ENCODE data around the gene S100A4. TPM values are rescaled to one million over a fixed set of nuclear protein-coding genes. Genes with fewer than 3 reads are reported as not detected.

The S100A4 gene
- 5.8 and 7.9 TPM in 2 replicates for total RNA-seq

GRCh38 chr1:153545067-153546055 is at the start of gene S100A4:
S100A4 (minus strand) TSS chr1:153545806; CDS start chr1:153544794, 1,012 bp downstream.

GRCh38 chr1:153565529-153566374 is 20.1 kb upstream of the S100A4 start, which contains the start of gene S100A2:
S100A2 (minus strand) TSS chr1:153565844; CDS start chr1:153563877, 1,967 bp downstream.

GRCh38 chr1:153548722-153549688 is 3.4 kb upstream of the S100A4 start, which contains the start of gene S100A3:
S100A3 (minus strand) TSS chr1:153549258; CDS start chr1:153548485, 773 bp downstream.

GRCh38 chr1:153540394-153541361 is 4.9 kb downstream of the S100A4 start, which contains the start of gene S100A5:
S100A5 (minus strand) TSS chr1:153540934; CDS start chr1:153540191, 743 bp downstream.

GRCh38 chr1:153535242-153536011 is 10.2 kb downstream of the S100A4 start, which contains the start of gene S100A6:
S100A6 (minus strand) TSS chr1:153535991; CDS start chr1:153535339, 652 bp downstream.

Other genes with a start within 250 kb of the S100A4 start
- gene PGLYRP3, start 232.9 kb downstream of the S100A4 start, total RNA-seq = not detected in 2 replicates
- gene PGLYRP4, start 197.0 kb downstream of the S100A4 start, total RNA-seq = not detected in 2 replicates
- not detected in 2 replicates for gene S100A9, start 188.0 kb downstream of the S100A4 start, total RNA-seq
- not detected in 2 replicates for gene S100A12, start 170.2 kb downstream of the S100A4 start, total RNA-seq
- gene S100A8, start 154.7 kb downstream of the S100A4 start, total RNA-seq = not detected in 2 replicates
- not detected in 2 replicates for gene S100A7A, start 129.3 kb downstream of the S100A4 start, total RNA-seq
- gene S100A7, start 85.2 kb downstream of the S100A4 start, total RNA-seq = not detected in 2 replicates
- gene S100A6, start 9.8 kb downstream of the S100A4 start, total RNA-seq = 410 and 1,438 TPM in 2 replicates
- gene S100A5, start 4.9 kb downstream of the S100A4 start, total RNA-seq = not detected in 2 replicates
- 0.30 and 0.97 TPM in 2 replicates for gene S100A3, start 3.5 kb upstream of the S100A4 start, total RNA-seq
- 2.9 and 4.0 TPM in 2 replicates for gene S100A2, start 20.0 kb upstream of the S100A4 start, total RNA-seq
- gene S100A16, start 67.3 kb upstream of the S100A4 start, total RNA-seq = 470 and 513 TPM in 2 replicates
- not detected in 2 replicates for gene S100A14, start 70.5 kb upstream of the S100A4 start, total RNA-seq
- 143 and 172 TPM in 2 replicates for gene S100A13, start 81.7 kb upstream of the S100A4 start, total RNA-seq
- not detected in 2 replicates for gene S100A1, start 82.6 kb upstream of the S100A4 start, total RNA-seq
- gene CHTOP, start 88.3 kb upstream of the S100A4 start, total RNA-seq = 26.3 and 34.0 TPM in 2 replicates
- 57.2 and 74.3 TPM in 2 replicates for gene SNAPIN, start 112.9 kb upstream of the S100A4 start, total RNA-seq
- gene ILF2, start 125.2 kb upstream of the S100A4 start, total RNA-seq = 348 and 363 TPM in 2 replicates
- 2.6 and 6.7 TPM in 2 replicates for gene NPR1, start 132.9 kb upstream of the S100A4 start, total RNA-seq
- 21.4 and 26.3 TPM in 2 replicates for gene INTS3, start 182.2 kb upstream of the S100A4 start, total RNA-seq
- gene SLC27A3, start 229.6 kb upstream of the S100A4 start, total RNA-seq = 13.8 and 19.8 TPM in 2 replicates